Prostate gland (tissue), 2 donors: ENCODE results near the gene HS6ST3. TPM values are rescaled to one million over a fixed set of nuclear protein-coding genes. Genes with fewer than 3 reads are reported as not detected.

ENCODE experiments used
- DNase-seq: peaks from one replicate; pipeline ENCODE4 v3.0.0-alpha.2; 2019; ENCODE audit warnings: low spot score
- H3K27ac ChIP-seq, 2 donors: fragments of 200-600 bp; sonication (generic); 2 replicates each; pipeline ENCODE4 v1.5.1; 2017 to 2019
- H3K27me3 ChIP-seq: fragments of 200-600 bp; sonication (generic); replicated peaks from 2 replicates; pipeline ENCODE4 v1.5.1; 2019; ENCODE audit not compliant: insufficient read depth
- H3K36me3 ChIP-seq, 2 donors: fragments of 200-600 bp; sonication (generic); 1 replicate in 1 of 2; 2 replicates in 1 of 2; pipeline versions ENCODE4 v1.5.1 to v1.8.1; 2017 to 2019
- H3K4me1 ChIP-seq: fragments of 200-600 bp; sonication (generic); replicated peaks from 2 replicates; pipeline ENCODE4 v1.5.1; 2019
- H3K4me3 ChIP-seq, 2 donors: fragments of 200-600 bp; sonication (generic); 2 replicates each; pipeline ENCODE4 v1.5.1; 2017 to 2019
- H3K9me3 ChIP-seq: fragments of 200-600 bp; sonication (generic); 2 replicates; pipeline ENCODE4 v1.5.1; 2017
- CTCF ChIP-seq, 4 experiments: fragments of 200-600 bp in 2 of 4; fragments of 450-650 bp in 2 of 4; sonication (generic) in 2 of 4; IDR thresholded peaks; 1 replicate in 3 of 4; 2 replicates in 1 of 4; pipeline ENCODE4 v1.5.1; 2016 to 2019; ENCODE audit warnings: antibody characterized with exemption in 4 of 4, mild to moderate bottlenecking in 2 of 4, moderate library complexity in 2 of 4
- POLR2A ChIP-seq: fragments of 450-650 bp; IDR thresholded peaks from one replicate; pipeline ENCODE4 v1.6.1; 2016; ENCODE audit warnings: antibody characterized with exemption, mild to moderate bottlenecking
- POLR2AphosphoS5 ChIP-seq: sonication (generic); formaldehyde crosslinking; IDR thresholded peaks from one replicate; pipeline ENCODE4 v1.6.1; 2017; ENCODE audit warnings: antibody characterized with exemption
- WGBS: methylation state at CpG from one replicate; pipeline ENCODE4 v1.1.5; 2018; 5-methylcytosine and 5-hydroxymethylcytosine counted together
- intact Hi-C: fragments of 100-400 bp; cut with DNase I; formaldehyde crosslinking; loops from one replicate; pipeline ENCODE4 v1.14.2; 2022
- total RNA-seq, 2 donors: library from RNA; depleted of rRNA; stranded (reverse); fragments of >200 nt; gene quantifications; one replicate each; pipeline ENCODE4 v1.1.0, GENCODE V29; 2016

The HS6ST3 gene
- total RNA-seq, 2 donors from 2014 or later, result 0.97 to 1.0 TPM

DNA sequence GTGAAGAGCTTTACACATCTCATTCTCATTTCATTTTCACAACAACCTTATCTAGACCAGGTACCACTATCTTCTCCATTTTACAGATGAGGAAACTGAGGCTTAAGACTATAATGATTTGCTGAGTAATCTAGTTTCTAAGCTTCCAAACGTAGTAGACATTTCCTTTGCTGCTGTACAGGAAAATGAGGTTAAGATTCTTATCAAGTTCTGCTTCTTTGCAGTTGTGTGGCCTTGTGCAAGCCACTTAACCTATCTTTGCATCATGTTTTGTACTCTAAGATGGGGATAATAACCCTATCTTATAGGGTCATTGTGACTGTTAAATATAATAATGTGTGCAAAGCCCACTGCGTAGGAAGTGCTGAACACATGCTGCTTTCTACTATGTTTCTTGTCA lies 307.9 kb downstream of the HS6ST3 start:
- TF ChIP-seq POLR2AphosphoS5 (no peak), POLR2A (no peak), CTCF (IDR thresholded peaks at IDR 0.05) (no peak)
- intact Hi-C loops, result no loop called here
- H3K27ac ChIP-seq, result no peak overlapping the region
- no peak overlapping the region for H3K4me3 ChIP-seq
- no peaks in the 10 kb centered on the region for H3K4me1 ChIP-seq
- DNase-seq, result no peak
- WGBS, result 84% methylated on average over 2 of the region's 2 CpGs
- no peaks in the 10 kb centered on the region for H3K9me3 ChIP-seq
- H3K36me3 ChIP-seq, result no peaks in the 10 kb centered on the region
- no peaks in the 10 kb centered on the region for H3K27me3 ChIP-seq

- Histone ChIP-seq H3K4me3 (no peak overlapping the region), H3K27me3 (no peaks in the 10 kb centered on the region), H3K9me3 (no peaks in the 10 kb centered on the region), H3K36me3 (no peaks in the 10 kb centered on the region), H3K4me1 (no peaks in the 10 kb centered on the region), H3K27ac (no peak overlapping the region)
- intact Hi-C loops, result no loop called here
- DNase-seq, result no peak
- WGBS, result 72% methylated on average over 4 of the region's 4 CpGs
- TF ChIP-seq POLR2A (no peak), POLR2AphosphoS5 (no peak), CTCF (IDR thresholded peaks at IDR 0.05) (no peak)
Measured at GRCh38 chr13:96398486-96398885, 308.6 kb downstream of the HS6ST3 start.

DNA sequence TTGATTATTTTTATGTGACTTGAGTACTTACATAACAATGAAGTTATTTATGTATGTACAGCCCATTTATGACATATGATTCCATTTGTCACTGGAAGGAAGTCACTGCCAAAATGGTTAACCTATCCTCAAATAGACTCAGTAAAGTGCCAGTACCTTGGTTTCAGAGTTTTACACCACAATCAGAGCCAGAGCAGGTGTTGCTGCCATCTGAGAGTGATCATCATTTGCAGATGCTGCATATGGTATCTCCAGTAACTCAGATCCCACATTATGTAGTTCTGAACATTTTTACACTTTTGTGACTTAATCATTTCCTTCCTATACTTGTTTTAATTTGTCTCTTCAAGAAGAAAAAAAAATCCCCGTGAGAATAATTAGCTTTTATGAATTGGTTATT lies 313.3 kb downstream of the HS6ST3 start:
- Histone ChIP-seq H3K36me3 (no peaks in the 10 kb centered on the region), H3K27ac (no peak overlapping the region), H3K27me3 (no peaks in the 10 kb centered on the region), H3K9me3 (no peaks in the 10 kb centered on the region), H3K4me1 (no peaks in the 10 kb centered on the region), H3K4me3 (no peak overlapping the region)
- TF ChIP-seq POLR2AphosphoS5 (no peak), CTCF (IDR thresholded peaks at IDR 0.05) (no peak), POLR2A (no peak)
- no peak for DNase-seq
- intact Hi-C loops, result no loop called here
- 90% methylated on average over 1 of the region's 1 CpG for WGBS

GRCh38 chr13:96403651-96404050 lies 313.7 kb downstream of the HS6ST3 start:
- WGBS, result 91% methylated on average over 2 of the region's 2 CpGs
- TF ChIP-seq CTCF (IDR thresholded peaks at IDR 0.05) (no peak), POLR2AphosphoS5 (no peak), POLR2A (no peak)
- no peak overlapping the region for H3K4me3 ChIP-seq
- H3K27me3 ChIP-seq, result no peaks in the 10 kb centered on the region
- intact Hi-C loops, result no loop called here
- no peaks in the 10 kb centered on the region for H3K9me3 ChIP-seq
- no peaks in the 10 kb centered on the region for H3K36me3 ChIP-seq
- no peak overlapping the region for H3K27ac ChIP-seq
- H3K4me1 ChIP-seq, result no peaks in the 10 kb centered on the region
- no peak for DNase-seq

DNA sequence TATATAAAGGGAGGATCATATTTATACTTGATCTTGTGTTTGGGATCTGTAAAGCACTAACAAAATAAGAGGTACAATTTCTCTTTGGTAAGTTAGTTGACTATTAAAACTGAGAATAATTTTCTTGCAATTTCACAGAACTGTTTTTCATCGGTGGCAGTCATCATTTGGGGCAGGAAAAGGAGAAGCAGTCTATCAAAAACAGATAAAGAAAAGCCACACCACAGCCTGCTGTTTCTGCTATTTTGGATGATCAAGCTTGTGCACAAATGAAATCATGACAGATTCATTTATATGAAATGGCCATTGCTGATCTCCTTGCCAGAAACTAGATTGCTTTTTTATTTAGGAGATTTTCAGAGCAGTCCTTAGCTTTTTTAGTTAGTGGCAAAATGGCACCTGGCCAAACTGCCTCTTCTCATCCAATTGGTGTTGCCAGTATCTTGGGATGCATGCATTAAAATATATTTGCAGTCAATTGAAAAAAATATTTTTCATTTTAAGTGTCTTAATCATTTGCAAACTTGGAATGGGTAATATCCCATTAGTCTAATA lies 326.0 kb downstream of the HS6ST3 start:
- no peak for DNase-seq
- no peaks in the 10 kb centered on the region for H3K27me3 ChIP-seq
- WGBS, result 74% methylated on average over 1 of the region's 1 CpG

More for the DNA sequence above, 326.0 kb downstream of the HS6ST3 start:
- Histone ChIP-seq H3K4me1 (no peaks in the 10 kb centered on the region), H3K4me3 (no peak overlapping the region), H3K36me3 (no peaks in the 10 kb centered on the region), H3K9me3 (no peaks in the 10 kb centered on the region), H3K27ac (no peak overlapping the region)
- no peak for TF ChIP-seq CTCF (IDR thresholded peaks at IDR 0.05)
- no peak for TF ChIP-seq POLR2A
- no peak for TF ChIP-seq POLR2AphosphoS5
- intact Hi-C loops, result no loop called here
